Measurements from ENCODE around the gene LDHAL6A. TPM values are rescaled to one million over a fixed set of nuclear protein-coding genes. Genes with fewer than 3 reads are reported as not detected.

Gene LDHAL6A
- total and polyA plus RNA-seq, 4 donors = not detected

DNA sequence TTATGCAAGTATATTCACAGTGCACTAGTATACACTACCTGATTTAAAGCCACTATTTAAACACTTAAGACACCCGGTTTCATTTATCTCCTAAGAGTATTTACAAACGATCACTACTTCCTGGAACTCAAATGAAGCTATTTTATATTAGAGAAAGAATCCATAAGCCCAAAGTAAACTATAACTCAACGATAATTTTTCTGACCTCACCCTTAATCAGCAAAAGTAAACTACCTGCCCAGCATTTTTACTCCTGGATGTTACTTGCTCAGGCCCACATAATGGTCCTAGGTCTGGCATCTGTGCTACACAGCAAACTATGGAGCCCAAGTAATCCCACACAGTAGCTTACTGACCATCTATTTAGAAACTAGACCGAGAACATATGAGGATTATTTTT, 37.7 kb downstream of the LDHAL6A start:
- ATAC-seq (ENCODE audit: insufficient read depth, low FRiP score) (no peak), DNase-seq (no peak)
- H3K4me1 ChIP-seq (ENCODE audit: control insufficient read depth in 5 of 5, insufficient read depth in 5 of 5, low read length in 5 of 5) = peaks cover 0 to 7% (median 0%) of the 10 kb centered on the region in 5 donors
- H3K9me3 ChIP-seq (ENCODE audit: control insufficient read depth in 4 of 4, insufficient read depth in 3 of 4, low read length in 3 of 4) = no peaks in the 10 kb centered on the region
- H3K27ac ChIP-seq (ENCODE audit: low read depth in 1 of 2, low read length in 1 of 2) = no peak overlapping the region
- H3K9ac ChIP-seq (ENCODE audit: insufficient read depth in 1 of 2, low read length in 2 of 2) = no peak overlapping the region
- no peaks in the 10 kb centered on the region for H3K27me3 ChIP-seq (ENCODE audit: control insufficient read depth in 3 of 3, insufficient read depth in 3 of 3, low read length in 2 of 3)
- peaks cover 15 to 22% (median 19%) of the 10 kb centered on the region in 4 donors for H3K36me3 ChIP-seq (ENCODE audit: control insufficient read depth in 4 of 4, insufficient read depth in 4 of 4, low read length in 4 of 4)
- 63 to 76% methylated on average over 4 of the region's 4 CpGs for WGBS, 2 donors
- H3K4me3 ChIP-seq = no peak overlapping the region
- TF ChIP-seq, protein P1, sequence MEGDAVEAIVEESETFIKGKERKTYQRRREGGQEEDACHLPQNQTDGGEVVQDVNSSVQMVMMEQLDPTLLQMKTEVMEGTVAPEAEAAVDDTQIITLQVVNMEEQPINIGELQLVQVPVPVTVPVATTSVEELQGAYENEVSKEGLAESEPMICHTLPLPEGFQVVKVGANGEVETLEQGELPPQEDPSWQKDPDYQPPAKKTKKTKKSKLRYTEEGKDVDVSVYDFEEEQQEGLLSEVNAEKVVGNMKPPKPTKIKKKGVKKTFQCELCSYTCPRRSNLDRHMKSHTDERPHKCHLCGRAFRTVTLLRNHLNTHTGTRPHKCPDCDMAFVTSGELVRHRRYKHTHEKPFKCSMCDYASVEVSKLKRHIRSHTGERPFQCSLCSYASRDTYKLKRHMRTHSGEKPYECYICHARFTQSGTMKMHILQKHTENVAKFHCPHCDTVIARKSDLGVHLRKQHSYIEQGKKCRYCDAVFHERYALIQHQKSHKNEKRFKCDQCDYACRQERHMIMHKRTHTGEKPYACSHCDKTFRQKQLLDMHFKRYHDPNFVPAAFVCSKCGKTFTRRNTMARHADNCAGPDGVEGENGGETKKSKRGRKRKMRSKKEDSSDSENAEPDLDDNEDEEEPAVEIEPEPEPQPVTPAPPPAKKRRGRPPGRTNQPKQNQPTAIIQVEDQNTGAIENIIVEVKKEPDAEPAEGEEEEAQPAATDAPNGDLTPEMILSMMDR (IDR thresholded peaks at IDR 0.05; ENCODE audit: control extremely low read depth, extremely low read depth) = no peak

DNA sequence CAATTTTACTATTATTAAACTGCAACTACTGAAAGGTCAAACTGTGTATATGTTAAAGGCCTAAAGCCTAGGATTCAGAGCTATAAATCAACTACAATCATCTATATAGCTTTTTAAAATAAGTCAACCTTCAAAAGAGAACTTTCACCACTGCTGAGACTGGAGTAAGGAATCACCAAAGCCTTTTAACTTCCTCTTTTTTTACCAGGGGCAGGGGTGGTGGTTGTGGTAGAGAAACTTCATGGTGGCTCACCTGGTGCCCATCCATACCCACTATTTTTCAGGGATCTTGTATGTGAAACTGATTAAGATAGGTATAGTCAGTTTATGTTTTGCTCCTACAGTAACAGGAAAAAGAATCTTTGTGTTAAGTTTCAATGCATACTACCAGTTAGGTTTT, 39.6 kb downstream of the LDHAL6A start:
- Histone ChIP-seq H3K4me3 (no peak overlapping the region), H3K4me1 (ENCODE audit: control insufficient read depth in 5 of 5, insufficient read depth in 5 of 5, low read length in 5 of 5) (peaks cover 0 to 7% (median 0%) of the 10 kb centered on the region in 5 donors), H3K27ac (ENCODE audit: low read depth in 1 of 2, low read length in 1 of 2) (no peak overlapping the region), H3K27me3 (ENCODE audit: control insufficient read depth in 3 of 3, insufficient read depth in 3 of 3, low read length in 2 of 3) (no peaks in the 10 kb centered on the region), H3K9ac (ENCODE audit: insufficient read depth in 1 of 2, low read length in 2 of 2) (no peak overlapping the region), H3K36me3 (ENCODE audit: control insufficient read depth in 4 of 4, insufficient read depth in 4 of 4, low read length in 4 of 4) (peaks cover 15 to 31% (median 22%) of the 10 kb centered on the region in 4 donors), H3K9me3 (ENCODE audit: control insufficient read depth in 4 of 4, insufficient read depth in 3 of 4, low read length in 3 of 4) (no peaks in the 10 kb centered on the region)
- ATAC-seq (ENCODE audit: insufficient read depth, low FRiP score) (no peak), DNase-seq (no peak)
- TF ChIP-seq, protein P1 (IDR thresholded peaks at IDR 0.05; ENCODE audit: control extremely low read depth, extremely low read depth) = no peak

DNA sequence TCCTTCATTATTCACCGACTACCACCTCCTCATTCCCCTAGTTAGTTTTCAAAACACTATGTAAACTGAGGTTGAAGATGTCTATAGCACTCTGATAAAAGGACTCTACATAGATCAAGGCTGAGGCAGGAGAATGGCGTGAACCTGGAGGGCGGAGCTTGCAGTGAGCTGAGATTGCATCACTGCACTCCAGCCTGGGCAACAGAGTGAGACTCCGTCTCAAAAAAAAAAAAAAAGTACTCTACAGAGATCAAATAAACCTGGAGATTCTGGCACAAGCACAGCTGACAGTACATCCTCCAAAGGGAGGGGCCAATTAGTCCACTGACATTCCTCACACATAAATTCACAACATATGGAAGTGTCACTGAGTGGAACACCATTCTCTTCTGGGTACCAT, 40.0 kb downstream of the LDHAL6A start:
- ATAC-seq (ENCODE audit: insufficient read depth, low FRiP score) (peak; percentile 46), DNase-seq (no peak)
- H3K27me3 ChIP-seq (ENCODE audit: control insufficient read depth in 3 of 3, insufficient read depth in 3 of 3, low read length in 2 of 3) = no peaks in the 10 kb centered on the region
- TF ChIP-seq, protein P1 (IDR thresholded peaks at IDR 0.05; ENCODE audit: control extremely low read depth, extremely low read depth) = no peak
- H3K9me3 ChIP-seq (ENCODE audit: control insufficient read depth in 4 of 4, insufficient read depth in 3 of 4, low read length in 3 of 4) = no peaks in the 10 kb centered on the region
- peaks cover 0 to 5% (median 0%) of the 10 kb centered on the region in 5 donors for H3K4me1 ChIP-seq (ENCODE audit: control insufficient read depth in 5 of 5, insufficient read depth in 5 of 5, low read length in 5 of 5)
- WGBS, 2 donors = 75 to 86% methylated on average over 4 of the region's 4 CpGs
- no peak overlapping the region for H3K4me3 ChIP-seq
- H3K9ac ChIP-seq (ENCODE audit: insufficient read depth in 1 of 2, low read length in 2 of 2) = no peak overlapping the region
- peaks cover 15 to 31% (median 23%) of the 10 kb centered on the region in 4 donors for H3K36me3 ChIP-seq (ENCODE audit: control insufficient read depth in 4 of 4, insufficient read depth in 4 of 4, low read length in 4 of 4)
- no peak overlapping the region for H3K27ac ChIP-seq (ENCODE audit: low read depth in 1 of 2, low read length in 1 of 2)

DNA sequence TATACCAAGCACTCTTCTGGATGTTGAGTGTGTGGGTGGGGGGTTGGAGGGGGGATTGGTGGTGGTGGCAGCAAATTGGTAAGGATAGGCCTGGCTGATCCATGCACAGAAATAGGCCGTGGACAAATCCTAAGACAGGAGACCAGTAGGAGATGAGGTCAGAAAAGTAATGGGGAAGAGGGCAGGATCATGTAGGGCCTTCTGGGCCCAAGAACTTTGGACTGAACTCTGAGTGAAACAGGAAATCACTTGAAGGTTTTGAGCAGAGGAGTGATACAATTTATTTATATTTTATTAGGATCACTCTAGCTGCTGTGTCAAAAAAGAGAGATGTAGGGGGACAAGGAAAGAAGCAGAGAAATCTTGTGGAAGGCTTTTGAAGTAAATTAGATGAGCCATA, 42.4 kb downstream of the LDHAL6A start:
- ATAC-seq (ENCODE audit: insufficient read depth, low FRiP score) = no peak
- WGBS, 2 donors = 85 to 91% methylated on average over 1 of the region's 1 CpG
- TF ChIP-seq, protein P1 (IDR thresholded peaks at IDR 0.05; ENCODE audit: control extremely low read depth, extremely low read depth) = no peak
- Histone ChIP-seq H3K9me3 (ENCODE audit: control insufficient read depth in 4 of 4, insufficient read depth in 3 of 4, low read length in 3 of 4) (no peaks in the 10 kb centered on the region), H3K27ac (ENCODE audit: low read depth in 1 of 2, low read length in 1 of 2) (no peak overlapping the region), H3K9ac (ENCODE audit: insufficient read depth in 1 of 2, low read length in 2 of 2) (no peak overlapping the region), H3K4me1 (ENCODE audit: control insufficient read depth in 5 of 5, insufficient read depth in 5 of 5, low read length in 5 of 5) (peaks cover 0 to 2% (median 0%) of the 10 kb centered on the region in 5 donors), H3K36me3 (ENCODE audit: control insufficient read depth in 4 of 4, insufficient read depth in 4 of 4, low read length in 4 of 4) (peaks cover 16 to 45% (median 35%) of the 10 kb centered on the region in 4 donors), H3K4me3 (no peak overlapping the region), H3K27me3 (ENCODE audit: control insufficient read depth in 3 of 3, insufficient read depth in 3 of 3, low read length in 2 of 3) (no peaks in the 10 kb centered on the region)
- no peak for DNase-seq

All from lung (tissue), 12 donors.